Activated T-cell treated with anti-CD3 and anti-CD28 coated beads, Interleukin-2, amount 50 U/mL, for 4 hours (primary cell): Measurements from ENCODE around the gene SERPINE2. TPM values are rescaled to one million over a fixed set of nuclear protein-coding genes. Genes with fewer than 3 reads are reported as not detected.

Experiments
- ATAC-seq, 2 donors: fragments of 200-7000 bp; cut with Tn5 transposase; one replicate each; pipeline ENCODE4 v1.10.0; 2021
- DNase-seq: peaks from one replicate; pipeline ENCODE4 v3.0.0-alpha.2; 2020
- H3K27me3 Mint-ChIP-seq: one replicate; pipeline ENCODE4 v1.8.0; 2021; ENCODE audit warnings: low read depth, mixed read lengths
- H3K36me3 Mint-ChIP-seq: one replicate; pipeline ENCODE4 v1.8.0; 2022; ENCODE audit warnings: mixed read lengths; ENCODE audit not compliant: insufficient read depth
- H3K4me1 Mint-ChIP-seq: one replicate; pipeline ENCODE4 v1.8.0; 2021; ENCODE audit warnings: low read depth, mixed read lengths
- H3K4me3 Mint-ChIP-seq: one replicate; pipeline ENCODE4 v1.8.0; 2021; ENCODE audit warnings: mild to moderate bottlenecking, moderate library complexity, mixed read lengths
- H3K9me3 Mint-ChIP-seq: one replicate; pipeline ENCODE4 v1.8.0; 2021; ENCODE audit warnings: mixed read lengths
- total RNA-seq, 3 donors: library from RNA; stranded (reverse); gene quantifications; one replicate each; pipeline ENCODE4 v1.2.1, GENCODE V29; 2021

SERPINE2 gene
- total RNA-seq, 3 donors from 2014 or later: 9.8 to 16.2 (median 15.9) TPM

GRCh38 chr2:224062481-224063297 is 23.6 kb upstream of the SERPINE2 start:
- Mint-ChIP-seq H3K4me3 (no peak overlapping the region), H3K4me1 (no peaks in the 10 kb centered on the region), H3K9me3 (no peaks in the 10 kb centered on the region), H3K36me3 (no peaks in the 10 kb centered on the region), H3K27me3 (peaks cover 2% of the 10 kb centered on the region)
- DNase-seq (no peak), ATAC-seq (no peak)

GRCh38 chr2:224060783-224061482 is 21.8 kb upstream of the SERPINE2 start:
- H3K27me3 Mint-ChIP-seq: peaks cover 2% of the 10 kb centered on the region
- no peaks in the 10 kb centered on the region for H3K4me1 Mint-ChIP-seq
- H3K36me3 Mint-ChIP-seq: no peaks in the 10 kb centered on the region
- DNase-seq: no peak
- no peaks in the 10 kb centered on the region for H3K9me3 Mint-ChIP-seq
- ATAC-seq: no peak
- H3K4me3 Mint-ChIP-seq: no peak overlapping the region

- ATAC-seq (no peak), DNase-seq (no peak)
- Mint-ChIP-seq H3K27me3 (peaks cover 2% of the 10 kb centered on the region), H3K36me3 (no peaks in the 10 kb centered on the region), H3K4me1 (no peaks in the 10 kb centered on the region), H3K4me3 (no peak overlapping the region), H3K9me3 (no peaks in the 10 kb centered on the region)
These were observed 20.1 kb upstream of the SERPINE2 start for GRCh38 chr2:224059178-224059577.

GRCh38 chr2:224058048-224058775 is 19.1 kb upstream of the SERPINE2 start:
- DNase-seq (no peak), ATAC-seq (no peak)
- no peaks in the 10 kb centered on the region for H3K4me1 Mint-ChIP-seq
- no peaks in the 10 kb centered on the region for H3K9me3 Mint-ChIP-seq
- no peak overlapping the region for H3K4me3 Mint-ChIP-seq
- peaks cover 4% of the 10 kb centered on the region for H3K27me3 Mint-ChIP-seq
- no peaks in the 10 kb centered on the region for H3K36me3 Mint-ChIP-seq

- Mint-ChIP-seq H3K36me3 (no peaks in the 10 kb centered on the region), H3K4me3 (no peak overlapping the region), H3K4me1 (no peaks in the 10 kb centered on the region), H3K9me3 (no peaks in the 10 kb centered on the region), H3K27me3 (peaks cover 8% of the 10 kb centered on the region)
- ATAC-seq (no peak), DNase-seq (no peak)
These were observed 17.8 kb upstream of the SERPINE2 start for GRCh38 chr2:224056889-224057288.

GRCh38 chr2:224055101-224055500 is 16.0 kb upstream of the SERPINE2 start:
- ATAC-seq (no peak), DNase-seq (no peak)
- Mint-ChIP-seq H3K36me3 (no peaks in the 10 kb centered on the region), H3K27me3 (peaks cover 15% of the 10 kb centered on the region), H3K4me3 (no peak overlapping the region), H3K9me3 (no peaks in the 10 kb centered on the region), H3K4me1 (no peaks in the 10 kb centered on the region)

GRCh38 chr2:224046752-224047151 is 7.7 kb upstream of the SERPINE2 start:
- Mint-ChIP-seq H3K9me3 (no peaks in the 10 kb centered on the region), H3K36me3 (no peaks in the 10 kb centered on the region), H3K27me3 (peaks cover 34% of the 10 kb centered on the region), H3K4me3 (no peak overlapping the region), H3K4me1 (no peaks in the 10 kb centered on the region)
- DNase-seq: no peak
- ATAC-seq: no peak

GRCh38 chr2:224042191-224042696 is 3.2 kb upstream of the SERPINE2 start:
- no peak for DNase-seq
- Mint-ChIP-seq H3K27me3 (peaks cover 40% of the 10 kb centered on the region), H3K9me3 (no peaks in the 10 kb centered on the region), H3K4me1 (peaks cover 13% of the 10 kb centered on the region), H3K36me3 (no peaks in the 10 kb centered on the region), H3K4me3 (no peak overlapping the region)
- ATAC-seq: no peak

GRCh38 chr2:224041554-224041953 is 2.5 kb upstream of the SERPINE2 start:
- no peak for ATAC-seq
- H3K27me3 Mint-ChIP-seq: peaks cover 47% of the 10 kb centered on the region

GRCh38 chr2:224040753-224041152 is 1.7 kb upstream of the SERPINE2 start:
- H3K4me1 Mint-ChIP-seq: peaks cover 17% of the 10 kb centered on the region
- peak overlapping the region; percentile 0 for H3K4me3 Mint-ChIP-seq
- ATAC-seq (no peak), DNase-seq (no peak)
- no peaks in the 10 kb centered on the region for H3K36me3 Mint-ChIP-seq
- H3K9me3 Mint-ChIP-seq: no peaks in the 10 kb centered on the region
- H3K27me3 Mint-ChIP-seq: peaks cover 52% of the 10 kb centered on the region

More at GRCh38 chr2:224041554-224041953, 2.5 kb upstream of the SERPINE2 start:
- DNase-seq: no peak
- H3K9me3 Mint-ChIP-seq: no peaks in the 10 kb centered on the region
- no peaks in the 10 kb centered on the region for H3K36me3 Mint-ChIP-seq
- H3K4me1 Mint-ChIP-seq: peaks cover 17% of the 10 kb centered on the region
- H3K4me3 Mint-ChIP-seq: no peak overlapping the region

GRCh38 chr2:224039770-224040440 is 819 bp upstream of the SERPINE2 start:
- peak; percentile 7 to 15 for ATAC-seq
- H3K36me3 Mint-ChIP-seq: no peaks in the 10 kb centered on the region

GRCh38 chr2:224038830-224039079 is 331 bp downstream of the SERPINE2 start:
- Mint-ChIP-seq H3K4me3 (no peak overlapping the region), H3K9me3 (no peaks in the 10 kb centered on the region), H3K27me3 (peaks cover 56% of the 10 kb centered on the region), H3K36me3 (no peaks in the 10 kb centered on the region), H3K4me1 (peaks cover 22% of the 10 kb centered on the region)
- ATAC-seq (peak; percentile 32 to 33), DNase-seq (no peak)

More at GRCh38 chr2:224039770-224040440, 819 bp upstream of the SERPINE2 start:
- Mint-ChIP-seq H3K27me3 (peaks cover 57% of the 10 kb centered on the region), H3K4me3 (peak overlapping the region; percentile 74), H3K9me3 (no peaks in the 10 kb centered on the region), H3K4me1 (peaks cover 17% of the 10 kb centered on the region)
- no peak for DNase-seq

GRCh38 chr2:224038049-224038829 is 847 bp downstream of the SERPINE2 start:
- peak; percentile 41 for DNase-seq
- H3K4me3 Mint-ChIP-seq: peak overlapping the region; percentile 86
- ATAC-seq: peak; percentile 64 to 73
- H3K4me1 Mint-ChIP-seq: peaks cover 25% of the 10 kb centered on the region
- peaks cover 53% of the 10 kb centered on the region for H3K27me3 Mint-ChIP-seq
- H3K36me3 Mint-ChIP-seq: no peaks in the 10 kb centered on the region
- no peaks in the 10 kb centered on the region for H3K9me3 Mint-ChIP-seq
